SU-DHL-6 (cell line): ENCODE data around the gene FAM43B.

Source experiments
- H2AFZ ChIP-seq: fragments of 200-600 bp; sonication (generic); 2 replicates; pipeline ENCODE4 v1.6.1; 2014; ENCODE audit warnings: low read depth, mild to moderate bottlenecking, moderate library complexity, mixed read lengths, antibody characterized with exemption, low read length; ENCODE audit not compliant: severe bottlenecking
- H3F3A ChIP-seq: fragments of 200-600 bp; shearing (Covaris generic); 2 replicates; pipeline ENCODE4 v1.6.0; 2016; ENCODE audit warnings: antibody characterized with exemption, mild to moderate bottlenecking; ENCODE audit not compliant: insufficient read depth
- H3K27ac ChIP-seq: fragments of 200-600 bp; sonication (generic); 2 replicates; pipeline ENCODE4 v1.5.1; 2016; ENCODE audit warnings: low read depth, mild to moderate bottlenecking, low read length, moderate library complexity, mixed read lengths
- H3K27me3 ChIP-seq: fragments of 200-600 bp; sonication (generic), shearing (Covaris generic); 2 replicates; pipeline ENCODE4 v1.6.0; 2014; ENCODE audit warnings: mild to moderate bottlenecking, low read length
- H3K36me3 ChIP-seq: fragments of 200-600 bp; sonication (generic); 2 replicates; pipeline ENCODE4 v1.6.1; 2014; ENCODE audit warnings: mild to moderate bottlenecking, low read length, mixed read lengths
- H3K4me2 ChIP-seq: fragments of 300-600, 200-600 bp; shearing (Covaris generic), sonication (generic); 2 replicates; pipeline ENCODE4 v1.6.0; 2014; ENCODE audit warnings: low read length, low read depth, mild to moderate bottlenecking; ENCODE audit not compliant: poor library complexity, severe bottlenecking
- H3K4me3 ChIP-seq: fragments of 200-600 bp; sonication (generic); 2 replicates; pipeline ENCODE4 v1.5.1; 2014; ENCODE audit warnings: antibody characterized with exemption, low read length, mild to moderate bottlenecking, mixed read lengths; ENCODE audit not compliant: insufficient read depth, poor library complexity, severe bottlenecking
- H3K79me2 ChIP-seq: fragments of 200-600 bp; sonication (generic); 2 replicates; pipeline ENCODE4 v1.6.1; 2014; ENCODE audit warnings: mild to moderate bottlenecking, low read length, moderate library complexity; ENCODE audit not compliant: insufficient read depth
- H3K9ac ChIP-seq: fragments of 200-600 bp; sonication (generic); 2 replicates; pipeline ENCODE4 v1.7.0; 2014; ENCODE audit warnings: mild to moderate bottlenecking, low read length
- H3K9me2 ChIP-seq: fragments of 200-600 bp; sonication (generic); replicated peaks from 2 replicates; pipeline ENCODE4 v1.6.1; 2014; ENCODE audit warnings: low read length; ENCODE audit not compliant: insufficient read depth
- H3K9me3 ChIP-seq: fragments of 200-600 bp; sonication (generic); 2 replicates; pipeline ENCODE4 v1.6.1; 2014; ENCODE audit warnings: low read length, mixed read lengths; ENCODE audit not compliant: insufficient read depth
- H4K20me1 ChIP-seq: fragments of 200-600 bp; sonication (generic); 2 replicates; pipeline ENCODE4 v1.6.1; 2014; ENCODE audit warnings: low read depth, mild to moderate bottlenecking, antibody characterized with exemption, low read length, moderate library complexity, mixed read lengths
- EZH2phosphoT487 ChIP-seq: fragments of 200-600 bp; sonication (generic), shearing (Covaris generic); conservative IDR thresholded peaks from 2 replicates; pipeline ENCODE4 v1.6.1; 2018; ENCODE audit warnings: mild to moderate bottlenecking, antibody characterized with exemption, low read length, moderate library complexity, mixed read lengths
- TF ChIP-seq, protein P1 (sequence below): fragments of 200-600 bp; sonication (generic); IDR thresholded peaks from one replicate; pipeline ENCODE4 v1.5.1; 2017; ENCODE audit warnings: antibody characterized with exemption, mild to moderate bottlenecking, low read length, moderate library complexity; ENCODE audit not compliant: insufficient read depth, poor library complexity, severe bottlenecking

The FAM43B gene

DNA sequence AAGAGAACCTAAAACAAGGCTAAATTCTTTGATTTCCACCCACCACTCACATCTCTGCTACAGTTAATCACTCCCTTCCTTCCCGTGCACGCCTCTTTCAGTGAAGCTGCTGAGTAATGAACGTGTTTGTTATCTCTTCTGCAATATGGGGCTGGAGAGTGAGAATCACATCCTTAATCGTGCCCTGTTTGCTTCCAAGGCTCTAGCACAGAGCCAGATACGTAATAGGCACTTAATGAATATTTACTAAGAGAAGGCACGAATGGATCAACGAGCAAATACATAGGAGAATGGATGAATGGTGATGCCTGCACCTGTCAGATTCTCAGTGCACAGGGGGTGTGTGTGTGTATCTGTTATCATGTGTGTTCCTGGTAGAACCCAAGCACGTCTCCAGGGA, 22.1 kb upstream of the FAM43B start:
- Histone ChIP-seq H3K4me2 (no peak overlapping the region), H4K20me1 (no peaks in the 10 kb centered on the region), H3K9me3 (no peaks in the 10 kb centered on the region), H3K36me3 (no peaks in the 10 kb centered on the region), H3K27me3 (no peaks in the 10 kb centered on the region), H3K79me2 (no peaks in the 10 kb centered on the region), H2AFZ (no peak overlapping the region), H3K9ac (no peak overlapping the region), H3F3A (no peaks in the 10 kb centered on the region), H3K27ac (no peak overlapping the region), H3K4me3 (no peak overlapping the region), H3K9me2 (no peaks in the 10 kb centered on the region)
- no peak for TF ChIP-seq EZH2phosphoT487
- TF ChIP-seq, protein P1, sequence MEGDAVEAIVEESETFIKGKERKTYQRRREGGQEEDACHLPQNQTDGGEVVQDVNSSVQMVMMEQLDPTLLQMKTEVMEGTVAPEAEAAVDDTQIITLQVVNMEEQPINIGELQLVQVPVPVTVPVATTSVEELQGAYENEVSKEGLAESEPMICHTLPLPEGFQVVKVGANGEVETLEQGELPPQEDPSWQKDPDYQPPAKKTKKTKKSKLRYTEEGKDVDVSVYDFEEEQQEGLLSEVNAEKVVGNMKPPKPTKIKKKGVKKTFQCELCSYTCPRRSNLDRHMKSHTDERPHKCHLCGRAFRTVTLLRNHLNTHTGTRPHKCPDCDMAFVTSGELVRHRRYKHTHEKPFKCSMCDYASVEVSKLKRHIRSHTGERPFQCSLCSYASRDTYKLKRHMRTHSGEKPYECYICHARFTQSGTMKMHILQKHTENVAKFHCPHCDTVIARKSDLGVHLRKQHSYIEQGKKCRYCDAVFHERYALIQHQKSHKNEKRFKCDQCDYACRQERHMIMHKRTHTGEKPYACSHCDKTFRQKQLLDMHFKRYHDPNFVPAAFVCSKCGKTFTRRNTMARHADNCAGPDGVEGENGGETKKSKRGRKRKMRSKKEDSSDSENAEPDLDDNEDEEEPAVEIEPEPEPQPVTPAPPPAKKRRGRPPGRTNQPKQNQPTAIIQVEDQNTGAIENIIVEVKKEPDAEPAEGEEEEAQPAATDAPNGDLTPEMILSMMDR: no peak

DNA sequence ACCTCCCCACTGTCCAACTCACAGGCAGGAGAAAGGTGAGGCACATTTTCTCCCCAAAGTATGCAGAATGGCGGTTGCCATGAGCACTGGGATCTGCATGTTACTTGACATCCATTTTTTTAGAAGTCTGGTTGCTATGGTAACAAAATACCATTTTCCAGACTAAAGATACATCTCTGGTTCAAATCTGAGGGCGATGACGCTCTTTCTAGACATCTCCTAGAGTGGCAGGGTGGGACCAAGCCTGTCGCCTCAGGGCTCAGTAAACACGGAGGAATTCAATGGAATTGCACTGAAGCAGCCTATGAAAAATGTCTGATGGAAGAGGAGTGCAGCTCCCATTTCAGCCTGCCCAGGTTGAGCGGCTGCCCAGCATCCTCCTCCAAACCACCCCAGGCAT, 21.5 kb upstream of the FAM43B start:
- H3K4me3 ChIP-seq: no peak overlapping the region
- H3K36me3 ChIP-seq: no peaks in the 10 kb centered on the region
- H3K9me2 ChIP-seq: no peaks in the 10 kb centered on the region
- H4K20me1 ChIP-seq: no peaks in the 10 kb centered on the region
- H3K27ac ChIP-seq: no peak overlapping the region
- no peak overlapping the region for H2AFZ ChIP-seq
- H3K79me2 ChIP-seq: no peaks in the 10 kb centered on the region
- no peak overlapping the region for H3K9ac ChIP-seq
- H3K9me3 ChIP-seq: no peaks in the 10 kb centered on the region
- H3K4me2 ChIP-seq: no peak overlapping the region
- H3K27me3 ChIP-seq: no peaks in the 10 kb centered on the region
- TF ChIP-seq, protein P1: no peak
- TF ChIP-seq EZH2phosphoT487: no peak
- no peaks in the 10 kb centered on the region for H3F3A ChIP-seq

DNA sequence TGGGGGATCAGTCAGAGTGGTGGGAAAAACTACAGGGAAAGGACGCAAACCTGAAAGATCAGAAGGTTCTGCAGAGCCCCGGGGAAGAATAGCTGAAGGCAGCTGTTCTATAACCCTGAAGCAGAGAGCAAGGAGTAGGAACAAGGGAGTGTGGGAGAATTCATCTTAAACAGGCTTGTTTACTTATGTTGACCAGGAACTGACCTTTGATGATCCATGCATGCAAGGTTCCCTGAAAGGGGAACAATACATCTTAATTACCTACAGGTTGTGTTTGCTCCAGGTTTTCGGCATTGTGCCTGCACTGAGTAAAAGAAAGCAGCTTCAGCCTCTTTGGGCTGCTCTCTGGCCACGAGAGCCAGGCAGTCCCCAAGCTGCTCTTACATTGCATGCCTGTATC, 18.7 kb upstream of the FAM43B start:
- Histone ChIP-seq H2AFZ (no peak overlapping the region), H3K9ac (no peak overlapping the region), H3K9me2 (no peaks in the 10 kb centered on the region), H3K9me3 (no peaks in the 10 kb centered on the region), H3K4me3 (no peak overlapping the region), H3K79me2 (no peaks in the 10 kb centered on the region), H3F3A (no peaks in the 10 kb centered on the region), H3K27me3 (no peaks in the 10 kb centered on the region), H4K20me1 (no peaks in the 10 kb centered on the region), H3K36me3 (no peaks in the 10 kb centered on the region), H3K27ac (no peak overlapping the region), H3K4me2 (no peak overlapping the region)
- TF ChIP-seq EZH2phosphoT487: no peak
- TF ChIP-seq, protein P1: no peak
